GM21526 (cell line): ENCODE data around the gene FBLN5.

ENCODE experiments used
- ATAC-seq: cut with Tn5 transposase; IDR thresholded peaks from one replicate; pipeline ENCODE4 v1.9.1; 2021; ENCODE audit warnings: moderate library complexity; ENCODE audit not compliant: unreplicated experiment, low FRiP score

Gene FBLN5, protein sequence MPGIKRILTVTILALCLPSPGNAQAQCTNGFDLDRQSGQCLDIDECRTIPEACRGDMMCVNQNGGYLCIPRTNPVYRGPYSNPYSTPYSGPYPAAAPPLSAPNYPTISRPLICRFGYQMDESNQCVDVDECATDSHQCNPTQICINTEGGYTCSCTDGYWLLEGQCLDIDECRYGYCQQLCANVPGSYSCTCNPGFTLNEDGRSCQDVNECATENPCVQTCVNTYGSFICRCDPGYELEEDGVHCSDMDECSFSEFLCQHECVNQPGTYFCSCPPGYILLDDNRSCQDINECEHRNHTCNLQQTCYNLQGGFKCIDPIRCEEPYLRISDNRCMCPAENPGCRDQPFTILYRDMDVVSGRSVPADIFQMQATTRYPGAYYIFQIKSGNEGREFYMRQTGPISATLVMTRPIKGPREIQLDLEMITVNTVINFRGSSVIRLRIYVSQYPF

DNA sequence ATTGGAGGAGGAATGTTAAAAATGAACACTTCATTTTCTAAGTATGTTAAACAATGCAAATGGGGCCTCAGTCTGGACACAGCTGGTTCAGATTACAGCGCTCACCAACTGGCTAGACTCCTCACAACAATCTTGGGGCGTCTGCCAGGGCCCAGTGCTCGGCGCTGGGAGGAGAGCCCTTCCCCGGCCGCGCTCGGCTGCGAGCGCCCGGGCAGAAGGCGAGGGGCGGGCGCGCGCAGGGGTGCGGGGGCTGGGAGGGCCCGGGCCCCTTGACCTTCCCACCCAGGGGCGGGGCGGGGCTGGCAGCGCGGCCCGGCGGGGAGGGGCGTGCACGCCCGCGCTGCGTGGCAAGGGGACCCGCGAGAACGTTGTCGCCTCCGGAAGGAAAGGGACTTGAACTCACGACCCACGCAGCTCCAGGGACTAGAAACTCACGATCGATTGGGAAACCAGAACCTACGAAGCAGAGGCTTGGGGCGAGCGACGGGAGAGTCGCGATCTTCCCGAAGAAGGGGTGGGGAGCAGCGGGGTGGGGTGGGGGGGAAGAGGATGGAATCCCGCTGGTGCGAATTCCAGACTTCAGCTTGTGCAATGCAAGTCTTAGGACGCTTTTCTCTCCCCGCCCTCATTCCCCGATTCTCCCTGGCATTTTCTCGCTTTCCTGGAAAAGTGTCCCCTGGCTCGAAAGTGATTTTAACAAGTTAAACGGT lies at the start of gene FBLN5:
FBLN5 (minus strand) TSS at position 220 of the 710 bp plus-strand sequence. CDS start 465 bp downstream, outside the sequence.
- ATAC-seq = no peak

DNA sequence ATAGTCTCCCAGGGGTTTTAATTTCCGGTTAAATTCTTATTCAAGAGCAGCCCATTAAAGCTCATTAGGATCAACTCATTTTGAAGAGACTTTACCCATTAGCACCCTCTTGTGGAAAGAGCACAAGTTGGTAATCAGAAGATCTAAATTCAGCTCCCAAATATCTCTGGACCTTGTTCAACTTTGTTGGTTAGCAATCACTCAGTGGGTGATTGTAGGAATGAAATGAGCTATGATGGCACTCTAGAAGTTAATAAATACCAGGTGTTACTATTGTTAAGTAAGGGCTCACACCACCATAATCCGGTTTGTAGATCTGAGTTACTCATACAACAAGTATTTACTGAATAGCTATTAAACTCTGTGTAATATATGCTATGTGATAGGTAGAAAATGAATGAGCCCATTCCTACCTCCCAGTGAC lies 49.5 kb upstream of the FBLN5 start:
- ATAC-seq = no peak

DNA sequence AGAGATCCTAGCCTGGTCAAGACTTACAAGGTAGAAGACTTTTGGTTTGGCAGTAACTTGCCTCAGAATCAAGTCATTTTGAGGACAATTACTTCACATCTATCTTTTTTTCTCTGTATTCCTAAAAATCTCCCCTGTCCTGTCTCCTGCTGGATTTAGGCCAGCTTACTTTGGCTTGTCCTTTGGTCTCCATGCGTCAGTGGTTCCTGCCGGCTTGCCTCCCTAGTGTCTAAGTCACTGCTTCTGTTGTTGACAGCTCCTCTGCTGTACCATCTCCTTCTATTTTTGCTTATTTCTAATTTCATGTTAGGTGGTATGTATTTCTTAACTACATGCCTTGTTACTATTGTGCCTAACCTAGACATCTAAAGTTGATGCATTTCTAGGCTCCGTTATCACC lies 39.7 kb upstream of the FBLN5 start:
- ATAC-seq = no peak

DNA sequence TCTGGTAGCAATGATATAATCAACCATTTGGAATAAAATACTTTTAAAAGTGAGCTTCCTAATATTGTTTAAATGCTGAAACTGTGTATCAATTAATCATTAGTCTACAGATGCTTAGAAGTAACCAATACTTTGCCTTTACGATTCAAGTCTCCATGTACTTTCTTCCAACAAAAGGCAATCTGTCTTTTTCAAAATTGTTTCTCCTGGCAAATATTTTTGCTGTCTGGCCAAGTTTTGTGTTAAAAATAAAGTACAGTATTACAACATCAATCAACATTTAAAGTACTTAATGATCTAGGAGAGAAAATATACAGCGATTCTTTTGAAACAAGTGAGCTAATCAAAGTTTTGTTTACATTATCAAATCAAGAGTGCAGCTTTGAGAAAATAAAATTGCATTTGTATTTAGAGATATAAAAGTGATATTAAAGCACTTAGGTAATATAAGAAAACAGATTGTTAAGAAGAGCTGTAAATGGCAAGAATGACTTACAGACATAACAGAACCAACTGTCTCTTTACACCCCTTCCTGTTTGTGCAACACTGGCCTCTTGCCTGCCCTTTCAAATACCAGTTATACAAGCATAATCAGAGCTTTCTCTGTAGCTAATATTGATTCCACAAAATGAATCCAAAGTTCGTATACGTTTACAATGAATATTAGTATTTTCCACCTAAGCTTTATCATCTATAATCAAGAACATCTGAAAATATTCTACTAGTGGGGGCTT lies 38.2 kb upstream of the FBLN5 start:
- ATAC-seq = no peak

DNA sequence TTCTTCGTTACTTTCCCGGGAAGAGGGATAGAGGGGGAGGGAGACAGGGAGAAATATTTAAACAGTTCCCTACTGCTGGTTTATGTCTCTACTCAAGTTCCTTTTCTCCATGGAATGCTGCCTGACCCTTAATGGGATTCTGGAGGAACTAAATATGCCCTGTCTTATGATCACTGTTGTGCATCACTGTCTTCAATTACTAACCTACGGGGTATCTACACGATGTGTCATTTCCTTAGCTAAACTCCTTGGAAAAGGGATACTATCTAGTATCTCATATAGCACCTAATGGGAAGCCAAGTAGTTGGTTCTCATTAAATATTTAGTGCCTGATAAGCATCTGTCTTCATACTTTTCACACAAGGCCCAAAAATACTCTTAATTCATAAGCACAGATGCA lies 37.5 kb upstream of the FBLN5 start:
- ATAC-seq = no peak

DNA sequence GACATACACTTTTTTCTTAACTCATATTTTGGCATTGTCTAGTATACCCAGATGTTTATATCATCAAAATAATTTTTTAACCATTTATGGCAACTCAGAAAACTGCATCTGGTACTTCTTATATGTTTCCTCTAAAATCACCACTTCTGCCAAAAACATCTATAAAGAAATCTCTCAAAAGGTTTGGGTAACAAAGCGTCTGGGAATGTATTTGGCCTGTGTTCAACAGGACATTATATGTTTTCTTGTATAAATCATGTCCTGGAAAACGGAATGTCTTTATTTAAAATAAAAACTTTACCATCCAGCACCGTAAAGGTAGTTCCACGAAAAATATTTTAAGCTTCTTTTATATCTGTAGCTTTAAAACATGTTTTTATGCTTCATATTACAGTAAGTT lies 36.1 kb upstream of the FBLN5 start:
- ATAC-seq = no peak

DNA sequence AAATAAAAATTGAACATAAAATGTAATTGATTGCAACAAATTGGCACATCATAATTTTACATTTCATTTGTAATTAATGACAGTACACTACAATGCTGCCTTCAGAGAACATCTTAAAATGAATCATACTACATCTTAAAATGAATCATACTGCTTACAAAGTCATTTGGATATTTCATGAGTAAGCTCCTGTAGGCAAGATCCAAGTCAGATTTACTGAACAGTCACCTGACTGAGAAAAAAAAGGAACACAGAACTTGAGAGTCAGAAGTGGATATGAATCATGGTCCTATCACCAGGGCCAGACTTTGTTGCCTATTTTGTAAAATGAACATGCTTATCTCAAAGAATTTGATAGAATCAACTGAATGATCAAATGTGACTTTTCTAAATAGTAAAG lies 32.7 kb upstream of the FBLN5 start:
- no peak for ATAC-seq

DNA sequence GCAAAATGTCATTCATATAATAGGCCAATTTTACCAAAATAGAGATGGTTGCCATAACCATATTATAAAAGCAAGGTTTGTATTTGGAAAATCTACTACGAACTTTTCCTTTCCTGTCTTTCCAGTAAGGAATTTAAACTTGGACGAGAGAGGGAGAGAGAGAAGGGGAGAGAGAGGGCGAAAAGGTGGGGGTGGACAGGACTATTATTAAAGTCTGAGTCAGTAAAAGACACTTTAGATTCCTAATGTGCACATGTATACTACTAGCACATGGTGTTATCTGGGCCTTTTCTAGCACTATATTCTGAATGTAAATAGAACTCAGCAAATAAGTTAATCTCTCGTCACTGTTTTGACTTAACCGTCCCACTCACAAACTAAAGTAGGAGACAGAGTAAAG lies 30.4 kb upstream of the FBLN5 start:
- ATAC-seq = no peak

DNA sequence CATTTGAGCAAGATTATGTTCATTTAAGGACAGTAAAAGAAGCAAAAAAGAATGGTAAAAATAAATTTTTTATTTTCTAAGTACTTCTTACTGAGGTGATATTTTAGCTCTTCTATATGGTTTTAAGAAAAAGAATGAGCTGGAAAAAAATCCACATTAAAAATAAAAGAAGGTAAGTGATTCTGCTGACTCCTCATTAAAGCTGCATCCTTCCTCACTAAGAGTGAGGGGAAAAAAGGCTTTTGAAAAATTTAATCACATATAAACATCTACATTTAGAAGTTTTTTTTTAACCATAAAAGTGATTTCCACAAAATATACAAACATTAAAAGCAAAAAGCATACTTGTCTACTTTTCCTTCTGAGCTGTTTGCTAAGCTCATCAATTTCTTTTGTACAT lies 28.3 kb upstream of the FBLN5 start:
- no peak for ATAC-seq

DNA sequence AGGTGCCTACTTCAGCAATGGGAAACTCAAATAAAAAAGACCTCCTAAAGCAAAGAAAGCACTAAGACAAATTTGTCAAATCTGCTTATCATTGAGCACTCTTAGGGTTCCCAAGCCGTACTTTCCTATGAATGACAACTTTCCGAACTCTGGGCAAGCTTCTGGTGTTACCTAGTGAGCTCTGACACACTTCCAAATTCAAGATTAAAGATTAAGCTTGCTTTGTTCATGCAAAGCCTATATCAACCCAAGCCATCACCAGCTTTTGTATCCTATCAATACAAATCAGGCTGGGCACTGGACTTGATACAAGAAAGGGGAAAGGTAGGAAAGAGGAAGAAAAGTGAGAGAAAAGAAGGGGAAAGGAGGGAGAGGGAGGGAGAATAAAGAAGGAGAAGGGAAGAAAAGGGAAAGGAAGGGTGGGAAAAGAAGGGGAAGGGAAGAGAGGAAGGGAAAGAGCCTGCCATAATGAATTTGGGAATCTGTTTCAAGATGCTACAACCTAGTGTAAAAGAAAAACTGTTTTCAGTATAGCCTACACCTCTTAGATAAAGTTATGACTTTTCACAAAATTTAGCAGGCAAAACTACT lies 23.8 kb upstream of the FBLN5 start:
- no peak for ATAC-seq

DNA sequence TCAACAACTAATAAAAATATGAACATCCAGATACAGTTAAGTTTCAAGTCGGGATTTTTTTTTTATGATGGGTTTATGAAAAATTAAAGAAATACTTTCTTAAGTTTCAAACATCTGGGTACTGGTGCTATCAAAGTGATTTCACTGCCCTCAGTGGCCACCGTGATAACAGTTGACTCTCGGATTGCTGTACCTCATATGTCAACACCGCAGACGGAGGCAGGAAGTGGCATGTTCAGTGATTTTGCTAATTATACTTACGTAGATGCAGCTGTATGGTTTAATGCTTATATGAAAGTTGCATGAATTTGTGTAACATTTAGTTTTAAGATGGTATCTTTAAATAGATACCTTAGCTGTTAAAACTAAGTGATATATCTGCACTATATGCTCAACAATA lies 20.8 kb upstream of the FBLN5 start:
- no peak for ATAC-seq

DNA sequence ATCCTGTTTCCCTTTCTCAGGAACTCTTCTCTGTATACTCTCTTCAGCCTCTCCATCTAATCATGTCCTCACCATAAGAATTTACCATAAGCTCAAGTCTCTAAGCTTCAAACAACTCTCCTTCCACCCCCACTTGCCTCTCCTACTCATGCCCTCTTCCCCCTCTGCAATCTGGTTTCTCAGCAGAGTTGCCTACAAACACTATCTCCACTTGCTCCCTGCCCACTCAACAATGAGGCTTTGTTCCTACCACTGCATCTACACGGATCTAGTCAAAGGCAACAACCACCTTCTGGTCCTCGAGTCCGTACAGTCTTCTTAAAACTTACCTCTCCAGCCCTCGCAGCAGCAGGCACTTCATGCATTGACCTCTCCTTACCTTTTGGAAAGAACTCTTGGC lies 17.2 kb upstream of the FBLN5 start:
- ATAC-seq = no peak

DNA sequence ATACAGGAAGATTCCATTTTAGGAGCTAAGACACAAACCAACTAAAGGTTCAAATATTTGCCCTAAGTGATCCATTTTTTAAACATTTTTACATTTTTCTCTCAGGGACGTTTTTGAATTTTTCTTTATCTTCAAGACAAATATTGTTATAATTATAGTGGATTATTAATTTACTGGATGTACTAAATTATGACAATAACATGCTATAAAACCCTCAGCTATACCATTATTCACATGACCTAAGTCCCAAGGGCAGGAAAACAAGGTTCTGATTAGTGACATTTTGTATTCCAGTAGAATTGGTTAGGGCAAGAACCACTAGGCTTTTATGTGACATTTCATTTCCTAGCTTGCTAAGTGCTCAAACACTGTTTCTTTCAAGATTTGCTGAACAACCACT lies 16.5 kb upstream of the FBLN5 start:
- no peak for ATAC-seq

DNA sequence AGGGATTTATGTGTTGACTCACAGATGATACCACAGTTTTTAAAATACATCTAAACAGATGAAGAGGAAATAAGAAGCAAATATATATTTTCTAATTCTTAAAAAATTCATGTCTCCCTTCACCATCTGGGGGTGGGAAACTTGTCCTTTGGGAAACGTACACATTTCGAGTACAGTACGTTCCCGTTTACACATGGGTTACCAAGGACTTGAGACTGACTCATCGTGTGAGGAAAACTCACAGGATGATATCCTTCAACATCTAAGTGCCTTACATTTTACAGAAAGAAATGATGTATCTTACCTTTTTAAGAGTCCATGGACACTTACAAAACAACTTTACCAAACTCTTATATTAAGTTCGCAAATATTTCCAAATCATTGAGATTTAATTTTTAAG lies 16.0 kb upstream of the FBLN5 start:
- no peak for ATAC-seq

DNA sequence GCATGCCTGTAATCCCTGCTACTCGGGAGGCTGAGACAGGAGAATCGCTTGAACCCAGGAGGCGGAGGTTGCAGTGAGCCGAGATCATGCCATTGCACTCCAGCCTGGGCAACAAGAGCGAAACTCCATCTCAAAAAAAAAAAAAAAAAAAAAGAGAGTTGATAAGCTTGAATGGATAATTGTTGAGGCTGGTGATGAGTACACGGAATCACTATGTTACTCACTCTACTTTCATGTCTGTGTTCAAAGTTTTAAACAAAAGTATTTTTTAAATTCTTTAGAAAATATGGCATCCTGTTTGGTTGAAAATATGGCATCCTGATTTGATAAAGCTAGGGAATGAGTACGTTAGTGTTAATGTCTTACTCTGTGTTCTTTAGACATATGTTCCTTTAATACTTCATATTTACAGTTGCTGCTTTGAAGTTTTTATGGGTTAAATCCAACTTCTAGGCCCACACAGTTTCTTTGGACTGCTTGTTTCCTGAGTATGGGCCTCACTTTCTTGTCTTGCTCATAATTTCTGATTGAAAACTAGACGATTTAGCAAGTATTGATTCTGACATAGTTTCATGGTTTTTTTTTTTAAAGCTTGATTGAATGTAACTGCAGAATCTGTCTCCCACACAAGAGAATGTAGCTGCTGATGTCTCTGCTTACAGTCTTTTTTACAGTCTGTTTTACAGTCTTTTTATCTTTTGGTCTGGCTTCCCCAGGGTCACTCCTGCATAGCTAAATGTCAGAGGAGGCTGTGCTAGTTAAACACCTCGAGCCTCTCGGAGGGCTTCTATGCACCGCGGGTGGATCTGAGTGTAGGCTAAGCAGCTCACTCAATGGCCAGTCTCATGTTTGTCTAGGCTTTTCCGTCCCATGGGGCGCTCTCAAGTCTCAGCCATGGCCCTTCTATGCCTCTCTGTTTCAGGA lies 14.1 kb upstream of the FBLN5 start:
- no peak for ATAC-seq

DNA sequence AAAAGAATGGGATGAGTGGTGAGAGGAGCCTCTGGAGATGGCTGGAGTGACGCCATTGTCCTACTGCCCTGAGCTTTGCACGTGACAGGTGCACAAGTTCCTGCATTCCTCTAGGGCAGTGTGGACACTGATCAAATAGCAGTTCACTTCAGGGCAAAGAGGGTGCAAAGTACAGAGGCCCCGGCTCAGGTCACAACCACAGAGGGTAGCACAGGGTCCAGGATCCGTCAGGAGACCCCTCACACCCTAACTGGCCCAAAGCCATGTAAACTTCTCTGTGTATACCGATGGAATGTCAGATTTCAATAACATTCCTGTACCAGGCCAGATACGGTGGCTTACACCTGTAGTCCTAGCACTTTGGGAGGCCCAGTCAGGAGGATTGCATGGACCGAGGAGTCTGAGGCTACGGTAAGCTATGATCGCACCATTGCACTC lies 10.4 kb upstream of the FBLN5 start:
- ATAC-seq = no peak

DNA sequence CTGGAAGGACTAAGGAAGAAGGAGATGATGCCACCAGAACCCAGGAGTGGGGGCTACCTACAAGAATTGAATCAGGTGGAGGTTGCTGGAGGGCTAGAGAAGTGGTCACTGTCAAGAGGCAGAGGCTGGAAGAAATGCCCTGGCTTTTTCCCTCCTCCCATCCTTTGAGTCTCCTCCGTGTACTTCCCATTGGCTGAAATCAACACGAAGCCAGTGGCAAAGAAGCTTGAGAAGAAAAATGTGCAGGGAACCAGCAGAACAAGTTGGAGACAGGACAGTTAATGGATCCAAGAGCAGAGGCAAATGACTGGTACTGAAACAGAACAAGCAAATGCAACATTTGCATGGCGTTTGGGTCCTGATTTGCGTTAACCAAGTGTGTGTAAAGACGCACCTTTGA lies 9.1 kb upstream of the FBLN5 start:
- no peak for ATAC-seq

DNA sequence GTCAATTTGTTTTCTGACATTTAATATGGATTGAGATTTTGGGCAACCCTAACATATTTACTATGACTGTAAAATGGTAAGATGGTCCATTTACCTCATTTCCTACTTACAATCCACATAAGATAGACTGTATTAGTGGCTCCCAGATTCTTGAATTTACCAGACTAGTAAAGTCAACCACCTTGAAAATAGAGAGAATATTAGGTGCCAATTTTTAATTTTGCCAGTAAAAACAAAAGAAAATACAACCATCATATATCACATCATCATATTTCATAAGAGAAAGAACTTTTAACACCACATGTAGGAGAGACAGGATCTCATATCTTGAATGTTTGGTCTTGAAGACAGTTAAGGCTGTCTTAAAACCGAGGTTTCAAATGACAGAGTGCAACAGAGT lies 7.7 kb upstream of the FBLN5 start:
- ATAC-seq = no peak

DNA sequence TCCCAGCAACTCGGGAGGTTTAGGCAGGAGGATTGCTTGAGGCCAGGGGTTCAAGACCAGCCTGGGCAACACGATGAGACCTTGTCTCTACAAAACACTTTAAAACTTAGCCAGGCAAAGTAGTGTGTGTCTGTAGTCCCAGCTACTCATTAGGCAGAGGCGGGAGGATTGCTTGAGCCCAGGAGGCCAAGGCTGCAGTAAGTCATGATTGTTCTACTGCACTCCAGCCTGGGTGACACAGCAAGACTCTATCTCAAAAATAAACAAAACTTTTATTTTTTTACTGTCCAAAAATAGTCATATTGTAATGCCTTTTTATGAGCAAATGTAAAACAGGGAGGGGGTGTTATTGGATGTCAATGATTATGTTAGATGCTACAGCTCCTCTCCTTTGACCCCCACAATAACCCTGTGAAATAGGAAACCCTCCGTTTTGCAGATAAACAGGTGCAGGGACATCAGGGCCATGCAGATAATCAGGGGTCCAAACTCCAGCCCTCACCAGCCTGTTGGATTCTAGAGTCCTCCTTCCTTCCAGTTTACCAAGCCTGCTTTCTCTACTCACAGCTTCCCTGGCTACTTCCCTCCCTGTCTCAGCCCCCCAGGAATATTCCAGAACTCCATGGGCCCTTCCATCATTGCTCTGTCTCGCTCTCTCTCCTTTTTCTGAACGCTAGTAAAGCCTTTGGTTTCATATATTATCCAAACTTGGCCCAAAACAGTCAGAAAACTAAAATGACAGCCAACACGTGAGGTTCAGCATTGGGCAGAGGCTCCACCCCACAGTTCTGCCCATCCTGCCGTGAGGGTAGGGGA lies 5.9 kb upstream of the FBLN5 start:
- no peak for ATAC-seq
